B cell (primary cell): ENCODE results near the gene SNIP1. TPM values are rescaled to one million over a fixed set of nuclear protein-coding genes. Genes with fewer than 3 reads are reported as not detected.

Source experiments
- ATAC-seq: fragments of 200-7000 bp; cut with Tn5 transposase; one replicate; pipeline ENCODE4 v1.10.0; 2021; ENCODE audit warnings: low read depth, mild to moderate bottlenecking, moderate number of reproducible peaks, moderate library complexity
- CTCF ChIA-PET: fragments of 350-600 bp; sonication (Branson Sonifier 250); formaldehyde crosslinking; loops from one replicate; lab custom pipeline; 2021; ENCODE audit warnings: antibody characterized with exemption, inconsistent platforms; lab: Charles Lee
- POLR2A ChIA-PET: fragments of 350-600 bp; sonication (Branson Sonifier 250); formaldehyde crosslinking; loops from one replicate; lab custom pipeline; 2021; ENCODE audit warnings: antibody characterized with exemption; lab: Charles Lee
- DNase-seq: peaks from one replicate; pipeline ENCODE4 v3.0.0; 2013
- H2AFZ ChIP-seq: 2 replicates; pipeline ENCODE4 v1.6.1; 2012; ENCODE audit warnings: mild to moderate bottlenecking, low read depth, low read length; ENCODE audit not compliant: insufficient read depth, poor library complexity, severe bottlenecking
- H3K27ac ChIP-seq, 2 donors: 1 replicate in 1 of 2; 2 replicates in 1 of 2; pipeline ENCODE4 v1.5.1; 2012 to 2013; ENCODE audit warnings: low read length in 2 of 2, mild to moderate bottlenecking in 2 of 2, moderate library complexity in 1 of 2
- H3K27me3 ChIP-seq, 4 experiments: fragments of 200-600 bp in 1 of 4; sonication (generic) in 1 of 4; replicated peaks in 1 of 4; 1 replicate in 2 of 4; 2 replicates in 2 of 4; pipeline versions ENCODE4 v1.6.1 to v1.7.0; 2013 to 2016; ENCODE audit warnings: low read length in 3 of 4, mild to moderate bottlenecking in 2 of 4, mixed read lengths in 1 of 4, moderate library complexity in 1 of 4; ENCODE audit not compliant: insufficient read depth in 4 of 4, control insufficient read depth in 3 of 4; ENCODE audit errors: control extremely low read depth in 1 of 4
- H3K36me3 ChIP-seq, 2 experiments: replicated peaks in 1 of 2; 1 replicate in 1 of 2; 2 replicates in 1 of 2; pipeline versions ENCODE4 v1.6.1 to v1.7.1; 2013; ENCODE audit warnings: low read length in 1 of 2; ENCODE audit not compliant: insufficient read depth in 2 of 2, control insufficient read depth in 1 of 2; ENCODE audit errors: control extremely low read depth in 1 of 2, extremely low read depth in 1 of 2
- H3K4me1 ChIP-seq, 2 donors: fragments of 200-600 bp in 1 of 2; sonication (generic) in 1 of 2; 1 replicate in 1 of 2; 2 replicates in 1 of 2; pipeline versions ENCODE4 v1.5.1 to v1.6.1; 2013 to 2017; ENCODE audit warnings: low read length in 2 of 2; ENCODE audit not compliant: control insufficient read depth in 2 of 2, insufficient read depth in 2 of 2
- H3K4me2 ChIP-seq: replicated peaks from 2 replicates; pipeline ENCODE3; 2012; ENCODE audit warnings: mild to moderate bottlenecking, low read depth, low read length; ENCODE audit not compliant: poor library complexity, severe bottlenecking
- H3K4me3 ChIP-seq, 5 experiments: fragments of 200-600 bp in 1 of 5; sonication (generic) in 1 of 5; 1 replicate in 3 of 5; 2 replicates in 2 of 5; pipeline versions ENCODE4 v1.5.1 to v1.7.0; 2011 to 2016; ENCODE audit warnings: low read length in 4 of 5, mild to moderate bottlenecking in 4 of 5, low read depth in 2 of 5, control low read depth in 1 of 5, moderate library complexity in 1 of 5; ENCODE audit not compliant: insufficient read depth in 1 of 5; ENCODE audit errors: control extremely low read depth in 1 of 5, extremely low read depth in 1 of 5
- H3K79me2 ChIP-seq: fragments of 200-600 bp; sonication (generic); one replicate; pipeline ENCODE4 v1.6.0; 2016; ENCODE audit warnings: low read length; ENCODE audit not compliant: control insufficient read depth, insufficient read depth
- H3K9ac ChIP-seq: fragments of 200-600 bp; sonication (generic); 2 replicates; pipeline ENCODE4 v1.6.1; 2017; ENCODE audit warnings: mild to moderate bottlenecking, low read length, moderate library complexity
- H3K9me3 ChIP-seq, 3 donors: one replicate each; pipeline versions ENCODE4 v1.6.1 to v1.7.1; 2013; ENCODE audit warnings: low read length in 2 of 3; ENCODE audit not compliant: control insufficient read depth in 2 of 3, insufficient read depth in 1 of 3; ENCODE audit errors: control extremely low read depth in 1 of 3
- H4K20me1 ChIP-seq: 2 replicates; pipeline ENCODE4 v1.6.0; 2012; ENCODE audit warnings: mild to moderate bottlenecking, low read length; ENCODE audit not compliant: insufficient read depth, control insufficient read depth, poor library complexity, severe bottlenecking
- H3K27ac Mint-ChIP-seq: one replicate; pipeline ENCODE4 v1.8.0; 2021; ENCODE audit warnings: mixed read lengths
- H3K27me3 Mint-ChIP-seq: one replicate; pipeline ENCODE4 v1.8.0; 2021; ENCODE audit warnings: mixed read lengths
- H3K4me1 Mint-ChIP-seq: one replicate; pipeline ENCODE4 v1.8.0; 2021; ENCODE audit warnings: mixed read lengths
- H3K4me3 Mint-ChIP-seq: one replicate; pipeline ENCODE4 v1.8.0; 2021; ENCODE audit warnings: mixed read lengths
- H3K9me3 Mint-ChIP-seq: one replicate; pipeline ENCODE4 v1.8.0; 2022; ENCODE audit warnings: mixed read lengths; ENCODE audit not compliant: insufficient read depth
- EZH2 ChIP-seq: IDR thresholded peaks from 2 replicates; pipeline ENCODE4 v1.6.1; 2012; ENCODE audit warnings: borderline replicate concordance, low read depth, mild to moderate bottlenecking, moderate library complexity, low read length; ENCODE audit not compliant: insufficient read depth, poor library complexity, severe bottlenecking
- WGBS: methylation state at CpG from one replicate; pipeline ENCODE4 v1.1.5; 2013; ENCODE audit warnings: missing lambda C conversion rate; ENCODE audit not compliant: insufficient coverage; 5-methylcytosine and 5-hydroxymethylcytosine counted together
- intact Hi-C: fragments of 100-400 bp; cut with micrococcal nuclease; formaldehyde crosslinking; loops from one replicate; pipeline ENCODE4 v1.10.0; 2022
- polyA plus RNA-seq: library from polyadenylated mRNA; depleted of rRNA; stranded (reverse); fragments of >200 nt; gene quantifications from 2 replicates; pipeline ENCODE4 v1.2.3, GENCODE V29; 2012
- total RNA-seq, 2 donors: library from RNA; stranded (reverse); fragments of 120-200 nt in 1 of 2; gene quantifications; 1 replicate in 1 of 2; 2 replicates in 1 of 2; pipeline versions ENCODE4 v1.2.3 to v1.2.4, GENCODE V29; 2013 to 2022
- TF ChIP-seq, protein P1 (sequence below): fragments of 200-600 bp; IDR thresholded peaks from one replicate; pipeline ENCODE4 v1.8.0; 2022; ENCODE audit warnings: antibody characterized with exemption, mild to moderate bottlenecking

The SNIP1 gene
- total and polyA plus RNA-seq, 2 donors (not counting 1 experiment from before 2014, with no cell fraction given) = 6.0 to 45.0 TPM

DNA sequence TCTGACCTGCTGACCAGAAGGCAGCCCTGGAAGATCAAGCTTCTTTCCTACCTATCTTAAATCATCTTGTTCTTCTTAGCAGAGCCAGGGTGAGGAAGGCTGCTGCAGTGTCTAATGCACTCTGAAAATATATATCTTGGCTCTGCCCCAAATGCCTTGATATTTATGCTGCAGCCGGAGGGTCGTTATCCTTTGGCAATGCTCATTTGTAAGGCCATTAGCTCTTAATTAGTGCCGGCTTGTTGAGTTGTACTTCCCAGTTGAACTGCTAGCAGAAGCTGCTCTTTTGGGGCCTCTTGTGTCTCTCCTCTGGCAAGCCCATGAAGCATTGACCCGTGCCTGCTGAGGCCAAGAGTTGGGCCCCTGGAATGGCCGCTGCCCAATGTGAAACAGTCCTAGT lies 45.8 kb upstream of the SNIP1 start:
- CTCF ChIA-PET = interaction anchor here (1.1 to 13.5 kb wide), 4 partner anchors 9 to 89 kb away, joined by 3 to 328 read pairs (median 4); no protein-coding TSS in a partner anchor
- H3K9me3 ChIP-seq = no peaks in the 10 kb centered on the region
- intact Hi-C loops = loop anchor here (5.0 kb wide), 1 partner anchor 123 kb away; no protein-coding TSS in a partner anchor
- WGBS = 96% methylated on average over 5 of the region's 5 CpGs
- POLR2A ChIA-PET = interaction anchor here (0.8 kb wide), 1 partner anchor 71 kb away, joined by 3 read pairs; no protein-coding TSS in a partner anchor
- no peak overlapping the region for H2AFZ ChIP-seq
- DNase-seq (no peak), ATAC-seq (no peak)
- H3K27ac Mint-ChIP-seq = no peak overlapping the region
- H3K4me1 ChIP-seq = peaks cover 12 to 14% of the 10 kb centered on the region in 2 donors
- H3K36me3 ChIP-seq = no peaks in the 10 kb centered on the region
- H3K4me3 ChIP-seq = no peak overlapping the region
- no peak overlapping the region for H3K4me3 Mint-ChIP-seq
- peaks cover 7% of the 10 kb centered on the region for H3K79me2 ChIP-seq
- H3K9me3 Mint-ChIP-seq = no peaks in the 10 kb centered on the region
- H3K27ac ChIP-seq = no peak overlapping the region
- no peak overlapping the region for H3K9ac ChIP-seq
- peaks cover 3% of the 10 kb centered on the region for H4K20me1 ChIP-seq
- no peak overlapping the region for H3K4me2 ChIP-seq
- peaks cover 0 to 3% (median 1%) of the 10 kb centered on the region in 4 experiments for H3K27me3 ChIP-seq
- peaks cover 14% of the 10 kb centered on the region for H3K4me1 Mint-ChIP-seq
- no peak for TF ChIP-seq EZH2
- TF ChIP-seq, protein P1, sequence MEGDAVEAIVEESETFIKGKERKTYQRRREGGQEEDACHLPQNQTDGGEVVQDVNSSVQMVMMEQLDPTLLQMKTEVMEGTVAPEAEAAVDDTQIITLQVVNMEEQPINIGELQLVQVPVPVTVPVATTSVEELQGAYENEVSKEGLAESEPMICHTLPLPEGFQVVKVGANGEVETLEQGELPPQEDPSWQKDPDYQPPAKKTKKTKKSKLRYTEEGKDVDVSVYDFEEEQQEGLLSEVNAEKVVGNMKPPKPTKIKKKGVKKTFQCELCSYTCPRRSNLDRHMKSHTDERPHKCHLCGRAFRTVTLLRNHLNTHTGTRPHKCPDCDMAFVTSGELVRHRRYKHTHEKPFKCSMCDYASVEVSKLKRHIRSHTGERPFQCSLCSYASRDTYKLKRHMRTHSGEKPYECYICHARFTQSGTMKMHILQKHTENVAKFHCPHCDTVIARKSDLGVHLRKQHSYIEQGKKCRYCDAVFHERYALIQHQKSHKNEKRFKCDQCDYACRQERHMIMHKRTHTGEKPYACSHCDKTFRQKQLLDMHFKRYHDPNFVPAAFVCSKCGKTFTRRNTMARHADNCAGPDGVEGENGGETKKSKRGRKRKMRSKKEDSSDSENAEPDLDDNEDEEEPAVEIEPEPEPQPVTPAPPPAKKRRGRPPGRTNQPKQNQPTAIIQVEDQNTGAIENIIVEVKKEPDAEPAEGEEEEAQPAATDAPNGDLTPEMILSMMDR = no peak
- peaks cover 8% of the 10 kb centered on the region for H3K27me3 Mint-ChIP-seq

DNA sequence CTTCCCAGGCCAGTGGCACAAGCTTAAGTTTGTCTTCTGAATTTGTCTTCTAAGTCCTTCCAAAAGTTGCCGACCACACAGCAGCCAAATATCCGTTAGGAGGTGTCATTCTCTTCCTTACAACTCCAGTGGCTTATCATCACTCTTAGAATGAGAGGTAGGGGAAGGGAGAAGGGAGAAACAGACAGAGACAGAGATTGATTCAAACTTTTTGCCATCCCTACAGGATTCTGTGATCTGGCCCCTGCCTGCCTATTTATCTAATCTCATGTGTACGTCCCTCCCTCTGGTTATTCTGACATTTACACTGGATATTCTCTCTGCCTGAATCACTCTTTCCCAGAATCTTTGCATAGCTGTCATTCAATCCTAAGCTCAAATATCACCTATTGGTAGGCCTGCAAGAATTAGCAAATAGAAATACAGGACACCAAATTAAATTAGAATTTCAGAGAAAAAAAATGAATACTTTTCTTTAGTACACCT lies 42.1 kb upstream of the SNIP1 start:
- Histone ChIP-seq H2AFZ (peak overlapping the region; percentile 83), H3K4me1 (peaks cover 16 to 20% of the 10 kb centered on the region in 2 donors), H4K20me1 (peaks cover 22% of the 10 kb centered on the region), H3K27me3 (peaks cover 0 to 3% (median 0%) of the 10 kb centered on the region in 4 experiments), H3K36me3 (peaks cover 0 to 13% of the 10 kb centered on the region in 2 experiments), H3K9me3 (no peaks in the 10 kb centered on the region), H3K27ac (peak overlapping the region; percentile 69 to 90), H3K79me2 (peaks cover 28% of the 10 kb centered on the region), H3K4me3 (peak overlapping the region; percentile 43 to 96 (median 89)), H3K9ac (peak overlapping the region; percentile 85), H3K4me2 (peak overlapping the region; percentile 85)
- CTCF ChIA-PET = interaction anchor here (0.5 to 1.8 kb wide), 6 partner anchors 7 to 99 kb away, joined by 3 to 11 read pairs (median 4); partner anchors contain the start of gene MEAF6
- ATAC-seq (no peak), DNase-seq (no peak)
- TF ChIP-seq, protein P1 = no peak
- no peak for TF ChIP-seq EZH2
- Mint-ChIP-seq H3K27me3 (no peaks in the 10 kb centered on the region), H3K4me3 (peak overlapping the region; percentile 99), H3K9me3 (no peaks in the 10 kb centered on the region), H3K27ac (peak overlapping the region; percentile 93), H3K4me1 (peaks cover 26% of the 10 kb centered on the region)
- POLR2A ChIA-PET = interaction anchor here (0.5 to 0.7 kb wide), 2 partner anchors 96 to 122 kb away, joined by 3 to 5 read pairs; partner anchors contain the start of gene ZC3H12A
- intact Hi-C loops = loop anchor here (5.0 kb wide), 1 partner anchor 119 kb away; no protein-coding TSS in a partner anchor
- WGBS = no CpG with 5 or more reads among the region's 3 CpGs
